Activated T-cell treated with anti-CD3 and anti-CD28 coated beads, Interleukin-2, amount 50 U/mL, for 24 hours (primary cell): ENCODE data around the gene PSMG3.

Experiments
- DNase-seq: peaks from one replicate; pipeline ENCODE4 v3.0.0-alpha.2; 2020
- H3K27ac Mint-ChIP-seq: 2 replicates; pipeline ENCODE4 v1.8.0; 2020; ENCODE audit warnings: mild to moderate bottlenecking, mixed read lengths
- H3K27me3 Mint-ChIP-seq: 2 replicates; pipeline ENCODE4 v1.8.0; 2020; ENCODE audit warnings: mixed read lengths
- H3K36me3 Mint-ChIP-seq: 2 replicates; pipeline ENCODE4 v1.8.0; 2020; ENCODE audit warnings: low read depth, mixed read lengths
- H3K4me1 Mint-ChIP-seq: 2 replicates; pipeline ENCODE4 v1.8.0; 2020; ENCODE audit warnings: low read depth, mixed read lengths
- H3K4me3 Mint-ChIP-seq: 2 replicates; pipeline ENCODE4 v1.8.0; 2020; ENCODE audit warnings: mild to moderate bottlenecking, moderate library complexity, mixed read lengths
- H3K9me3 Mint-ChIP-seq: 2 replicates; pipeline ENCODE4 v1.8.0; 2020; ENCODE audit warnings: mixed read lengths

The PSMG3 gene

GRCh38 chr7:1601956-1602355 is 32.1 kb upstream of the PSMG3 start:
- H3K27me3 Mint-ChIP-seq, result peaks cover 18% of the 10 kb centered on the region
- DNase-seq, result no peak

DNA sequence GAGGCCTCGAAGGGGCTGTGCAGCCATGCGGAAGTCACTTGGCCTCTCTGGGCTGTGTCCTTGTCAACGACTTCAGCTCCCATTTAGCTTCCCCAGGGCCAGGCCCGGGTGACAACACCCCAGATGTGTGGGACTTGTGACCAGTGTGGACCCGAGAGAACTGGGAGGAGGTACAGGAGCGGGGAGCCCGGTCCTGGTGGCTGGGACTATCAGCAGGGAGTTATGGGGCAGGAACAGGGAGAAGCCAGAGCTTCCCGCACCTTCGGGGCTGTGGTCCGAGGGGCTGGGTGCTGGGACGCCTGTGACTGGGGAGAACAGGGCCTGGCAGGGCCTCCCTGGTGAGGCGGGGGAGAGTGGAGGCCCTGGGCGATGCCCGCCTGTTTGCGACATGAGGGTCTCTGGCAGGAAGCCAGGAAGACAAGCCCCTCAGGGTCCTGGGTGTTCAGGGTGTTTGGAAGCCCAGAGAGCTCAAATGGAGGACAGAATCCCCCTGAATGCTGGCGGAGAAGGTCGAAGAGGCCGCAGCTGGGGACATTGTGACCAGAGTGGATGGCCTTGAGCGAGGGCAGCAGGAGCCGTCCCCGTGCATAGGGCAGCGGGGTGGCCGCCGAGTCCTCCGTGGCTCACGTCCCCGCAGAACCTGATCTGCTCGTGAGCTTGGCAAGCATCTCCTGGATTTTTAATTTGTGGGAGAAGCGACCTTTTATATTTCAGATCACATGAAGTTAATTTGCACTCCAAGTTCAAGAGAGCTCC is 30.0 kb upstream of the PSMG3 start:
- no peaks in the 10 kb centered on the region for H3K4me1 Mint-ChIP-seq
- no peak for DNase-seq
- H3K4me3 Mint-ChIP-seq, result no peak overlapping the region
- no peak overlapping the region for H3K27ac Mint-ChIP-seq
- no peaks in the 10 kb centered on the region for H3K9me3 Mint-ChIP-seq
- no peaks in the 10 kb centered on the region for H3K36me3 Mint-ChIP-seq
- H3K27me3 Mint-ChIP-seq, result peaks cover 22% of the 10 kb centered on the region

More at GRCh38 chr7:1601956-1602355, 32.1 kb upstream of the PSMG3 start:
- Mint-ChIP-seq H3K4me3 (no peak overlapping the region), H3K27ac (no peak overlapping the region), H3K9me3 (no peaks in the 10 kb centered on the region), H3K4me1 (no peaks in the 10 kb centered on the region), H3K36me3 (no peaks in the 10 kb centered on the region)

DNA sequence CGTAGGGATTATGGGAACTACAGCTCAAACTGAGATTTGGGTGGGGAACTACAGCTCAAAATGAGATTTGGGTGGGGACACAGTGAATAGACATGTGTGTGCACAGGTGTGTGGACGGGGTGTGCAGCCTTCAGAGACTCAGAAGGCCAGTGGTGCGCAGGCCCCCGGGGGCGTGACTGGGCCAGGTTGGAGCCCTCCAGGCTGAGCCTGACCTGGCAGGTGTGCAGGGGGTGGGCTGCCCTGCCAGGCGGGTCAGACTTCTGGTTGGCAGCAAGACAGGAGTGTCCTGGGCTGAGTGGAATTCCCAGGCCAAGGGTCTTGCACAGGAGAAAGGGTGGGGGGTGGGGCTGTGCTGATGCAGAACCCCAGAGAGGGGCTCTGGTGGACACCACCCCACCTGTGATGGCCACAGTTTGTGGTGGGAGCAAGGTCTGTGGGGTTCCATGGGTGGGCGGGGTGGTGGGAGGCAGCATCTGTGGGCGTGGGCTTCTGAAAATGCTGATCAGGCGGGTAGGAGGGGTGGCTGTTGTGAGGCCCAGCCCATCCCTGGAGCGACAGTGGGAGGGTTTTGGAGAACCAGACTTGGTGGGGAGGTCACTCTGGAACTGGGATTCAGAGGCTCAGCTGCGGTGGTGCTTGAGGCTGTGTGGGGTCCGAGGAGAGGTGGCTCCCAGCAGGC is 29.3 kb upstream of the PSMG3 start:
- no peak overlapping the region for H3K27ac Mint-ChIP-seq
- no peak overlapping the region for H3K4me3 Mint-ChIP-seq
- peaks cover 22% of the 10 kb centered on the region for H3K27me3 Mint-ChIP-seq
- DNase-seq, result no peak
- H3K4me1 Mint-ChIP-seq, result no peaks in the 10 kb centered on the region
- H3K36me3 Mint-ChIP-seq, result no peaks in the 10 kb centered on the region
- H3K9me3 Mint-ChIP-seq, result no peaks in the 10 kb centered on the region

- DNase-seq, result no peak
- Mint-ChIP-seq H3K36me3 (no peaks in the 10 kb centered on the region), H3K4me3 (no peak overlapping the region), H3K9me3 (no peaks in the 10 kb centered on the region), H3K4me1 (peaks cover under 1% of the 10 kb centered on the region), H3K27ac (no peak overlapping the region), H3K27me3 (peaks cover 23% of the 10 kb centered on the region)
Measured at GRCh38 chr7:1598286-1598685, 28.5 kb upstream of the PSMG3 start.

DNA sequence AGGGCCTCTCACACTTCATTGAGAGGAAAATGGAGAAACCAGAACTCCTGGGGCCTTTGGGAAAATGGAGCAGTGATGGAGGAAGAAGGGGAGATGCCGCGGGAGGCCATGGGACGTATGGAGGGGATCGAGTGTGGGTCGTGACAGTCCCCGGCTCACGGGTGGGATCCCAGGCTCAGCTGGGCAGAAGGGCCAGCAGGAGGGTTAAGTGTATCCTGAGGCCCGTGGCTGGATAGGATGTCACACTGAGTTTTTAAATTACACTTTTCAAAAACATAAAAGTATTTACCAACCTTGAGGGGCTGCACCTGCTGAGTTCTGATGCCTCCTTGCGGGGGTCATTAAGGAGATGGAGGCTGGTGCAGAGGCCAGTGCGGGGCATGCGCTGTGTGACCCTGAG is 28.0 kb upstream of the PSMG3 start:
- H3K27ac Mint-ChIP-seq, result no peak overlapping the region
- peaks cover 5% of the 10 kb centered on the region for H3K4me1 Mint-ChIP-seq
- H3K9me3 Mint-ChIP-seq, result no peaks in the 10 kb centered on the region
- peaks cover 24% of the 10 kb centered on the region for H3K27me3 Mint-ChIP-seq
- no peak for DNase-seq
- no peak overlapping the region for H3K4me3 Mint-ChIP-seq
- no peaks in the 10 kb centered on the region for H3K36me3 Mint-ChIP-seq

- peaks cover 30% of the 10 kb centered on the region for H3K27me3 Mint-ChIP-seq
- no peak for DNase-seq
- H3K9me3 Mint-ChIP-seq, result no peaks in the 10 kb centered on the region
- no peaks in the 10 kb centered on the region for H3K36me3 Mint-ChIP-seq
- no peak overlapping the region for H3K4me3 Mint-ChIP-seq
- H3K4me1 Mint-ChIP-seq, result peaks cover 11% of the 10 kb centered on the region
- no peak overlapping the region for H3K27ac Mint-ChIP-seq
Measured at GRCh38 chr7:1597066-1597760, 27.4 kb upstream of the PSMG3 start.

GRCh38 chr7:1596181-1597043 is 26.6 kb upstream of the PSMG3 start:
- Mint-ChIP-seq H3K4me3 (no peak overlapping the region), H3K4me1 (peaks cover 19% of the 10 kb centered on the region), H3K27me3 (peaks cover 37% of the 10 kb centered on the region), H3K36me3 (no peaks in the 10 kb centered on the region), H3K27ac (no peak overlapping the region), H3K9me3 (no peaks in the 10 kb centered on the region)
- DNase-seq, result no peak

- DNase-seq, result no peak
- Mint-ChIP-seq H3K36me3 (no peaks in the 10 kb centered on the region), H3K27ac (no peak overlapping the region), H3K4me1 (peaks cover 25% of the 10 kb centered on the region), H3K4me3 (no peak overlapping the region), H3K9me3 (no peaks in the 10 kb centered on the region), H3K27me3 (peaks cover 45% of the 10 kb centered on the region)
Measured at GRCh38 chr7:1595636-1596035, 25.8 kb upstream of the PSMG3 start.

GRCh38 chr7:1595027-1595426 is 25.2 kb upstream of the PSMG3 start:
- Mint-ChIP-seq H3K27ac (no peak overlapping the region), H3K4me1 (peaks cover 25% of the 10 kb centered on the region)

GRCh38 chr7:1593904-1594421 is 24.1 kb upstream of the PSMG3 start:
- DNase-seq, result no peak
- Mint-ChIP-seq H3K4me3 (no peak overlapping the region), H3K9me3 (peaks cover 7% of the 10 kb centered on the region), H3K27ac (no peak overlapping the region), H3K4me1 (peaks cover 25% of the 10 kb centered on the region), H3K27me3 (peaks cover 57% of the 10 kb centered on the region), H3K36me3 (no peaks in the 10 kb centered on the region)

More at GRCh38 chr7:1595027-1595426, 25.2 kb upstream of the PSMG3 start:
- H3K4me3 Mint-ChIP-seq, result no peak overlapping the region
- no peaks in the 10 kb centered on the region for H3K36me3 Mint-ChIP-seq
- no peaks in the 10 kb centered on the region for H3K9me3 Mint-ChIP-seq
- no peak for DNase-seq
- H3K27me3 Mint-ChIP-seq, result peaks cover 51% of the 10 kb centered on the region

DNA sequence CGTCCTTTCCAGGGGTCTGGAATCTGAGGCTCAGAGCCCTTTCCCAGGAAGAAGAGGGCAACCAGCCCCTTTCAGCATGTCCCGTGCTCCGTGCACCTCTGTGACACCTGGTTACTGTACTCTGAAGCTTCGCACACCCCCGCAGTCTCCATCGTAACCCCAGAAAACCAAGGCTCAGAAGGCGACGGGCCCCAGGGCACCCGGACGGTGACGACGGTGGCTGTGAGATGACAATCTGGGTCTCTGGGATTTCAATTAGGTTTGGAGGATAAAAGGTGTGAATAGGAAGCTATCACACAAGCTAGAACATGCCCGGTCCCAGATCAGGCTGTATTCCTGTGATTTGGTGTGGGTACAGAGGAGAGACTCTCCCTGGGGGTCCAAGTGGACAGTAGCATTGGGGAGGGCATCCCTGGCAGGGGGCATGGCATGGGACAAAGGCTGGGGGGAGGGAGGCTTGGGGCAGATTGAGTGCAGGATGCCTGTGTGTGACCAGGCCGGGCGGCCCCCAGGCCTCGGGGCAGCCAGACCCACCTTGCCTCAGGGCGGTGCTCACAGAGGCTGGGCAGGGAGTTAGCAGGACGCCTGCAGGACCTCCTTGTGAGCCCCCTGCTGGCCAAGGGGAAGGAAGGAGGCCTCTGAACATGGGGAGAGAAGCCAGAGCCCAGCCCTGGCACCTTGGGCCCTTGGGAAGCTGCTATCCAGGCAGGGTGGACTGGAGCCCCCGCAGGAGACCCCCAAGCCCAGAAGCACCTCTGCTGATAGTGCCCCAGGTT is 23.4 kb upstream of the PSMG3 start:
- H3K9me3 Mint-ChIP-seq, result peaks cover 8% of the 10 kb centered on the region
- H3K4me1 Mint-ChIP-seq, result peaks cover 25% of the 10 kb centered on the region
- DNase-seq, result peak; percentile 38
- H3K36me3 Mint-ChIP-seq, result no peaks in the 10 kb centered on the region
- peak overlapping the region; percentile 12 for H3K4me3 Mint-ChIP-seq
- H3K27ac Mint-ChIP-seq, result no peak overlapping the region
- peaks cover 57% of the 10 kb centered on the region for H3K27me3 Mint-ChIP-seq

GRCh38 chr7:1592299-1592871 is 22.6 kb upstream of the PSMG3 start:
- Mint-ChIP-seq H3K4me1 (peaks cover 25% of the 10 kb centered on the region), H3K36me3 (no peaks in the 10 kb centered on the region), H3K9me3 (peaks cover 8% of the 10 kb centered on the region), H3K27ac (no peak overlapping the region), H3K4me3 (peak overlapping the region; percentile 35), H3K27me3 (peaks cover 57% of the 10 kb centered on the region)
- peak; percentile 32 for DNase-seq

DNA sequence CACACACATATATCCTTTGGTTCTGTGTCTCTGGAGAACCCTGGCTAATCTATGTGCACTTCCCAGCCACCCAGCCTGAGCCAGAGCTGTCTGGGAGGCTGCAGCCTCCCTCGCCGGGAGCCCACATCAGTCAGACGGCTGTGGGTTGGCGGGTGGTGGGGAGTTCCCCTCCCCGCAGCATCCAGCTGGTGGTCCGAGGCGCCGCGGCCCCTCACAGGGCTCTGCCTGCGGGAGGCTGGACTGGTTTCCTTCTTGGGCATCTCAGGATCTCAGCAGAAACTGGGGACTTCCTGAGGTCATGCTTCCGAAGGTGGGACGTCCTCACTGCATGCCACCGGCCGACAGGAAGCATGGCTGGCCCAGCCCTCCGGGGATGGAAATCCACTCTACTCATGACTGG is 22.0 kb upstream of the PSMG3 start:
- H3K4me3 Mint-ChIP-seq, result peak overlapping the region; percentile 35
- H3K36me3 Mint-ChIP-seq, result no peaks in the 10 kb centered on the region
- H3K27ac Mint-ChIP-seq, result no peak overlapping the region
- H3K9me3 Mint-ChIP-seq, result peaks cover 8% of the 10 kb centered on the region
- H3K4me1 Mint-ChIP-seq, result peaks cover 25% of the 10 kb centered on the region
- peak; percentile 44 for DNase-seq
- peaks cover 56% of the 10 kb centered on the region for H3K27me3 Mint-ChIP-seq
